ENCODE measurements around the gene HABP4.

HABP4 gene

DNA sequence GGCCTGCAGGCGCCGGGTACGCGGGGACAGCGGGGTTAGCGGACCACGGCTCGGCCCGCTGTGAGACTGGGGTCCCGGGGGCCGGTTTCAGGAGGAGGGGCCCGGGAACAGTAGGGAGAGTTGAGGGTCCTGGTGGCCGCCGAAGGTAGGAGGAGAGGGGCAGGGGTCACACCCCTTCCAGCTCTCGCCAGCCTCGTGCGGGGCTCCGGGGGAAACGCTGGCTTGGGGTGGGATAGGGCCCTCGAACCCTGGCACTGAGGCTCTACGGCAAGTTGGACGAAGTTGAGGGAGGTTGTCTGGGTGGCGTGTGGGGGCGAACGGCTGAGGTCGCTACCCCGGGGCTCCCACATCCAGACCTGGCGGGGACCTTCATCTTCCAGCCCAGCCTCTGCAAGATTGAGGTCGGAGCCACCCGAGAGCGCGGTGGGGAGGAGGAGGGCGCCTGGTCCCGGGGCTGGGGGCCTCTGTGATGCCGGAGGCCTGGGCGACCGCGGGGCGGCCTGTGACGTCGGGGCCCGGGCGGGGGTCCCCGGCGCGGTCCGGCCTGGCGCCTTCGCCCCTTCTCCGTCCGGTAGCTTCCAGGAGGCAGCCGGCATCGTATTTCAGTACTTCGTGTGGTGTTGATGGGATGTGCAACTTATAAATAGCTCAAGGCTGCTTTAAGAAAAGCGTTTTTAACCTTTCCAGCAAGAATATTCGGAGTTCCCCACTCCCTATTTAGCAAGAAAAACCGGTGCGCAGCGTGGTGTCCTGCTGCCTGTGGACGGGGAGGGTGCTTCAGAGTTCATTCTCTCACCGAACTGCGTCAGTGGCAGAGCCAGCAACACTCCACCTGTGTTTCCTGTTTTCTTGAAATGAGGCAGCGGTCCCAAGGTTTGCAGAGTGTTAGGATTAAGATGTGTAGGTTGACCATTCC is 902 bp downstream of the HABP4 start:
- TF ChIP-seq, protein P1, sequence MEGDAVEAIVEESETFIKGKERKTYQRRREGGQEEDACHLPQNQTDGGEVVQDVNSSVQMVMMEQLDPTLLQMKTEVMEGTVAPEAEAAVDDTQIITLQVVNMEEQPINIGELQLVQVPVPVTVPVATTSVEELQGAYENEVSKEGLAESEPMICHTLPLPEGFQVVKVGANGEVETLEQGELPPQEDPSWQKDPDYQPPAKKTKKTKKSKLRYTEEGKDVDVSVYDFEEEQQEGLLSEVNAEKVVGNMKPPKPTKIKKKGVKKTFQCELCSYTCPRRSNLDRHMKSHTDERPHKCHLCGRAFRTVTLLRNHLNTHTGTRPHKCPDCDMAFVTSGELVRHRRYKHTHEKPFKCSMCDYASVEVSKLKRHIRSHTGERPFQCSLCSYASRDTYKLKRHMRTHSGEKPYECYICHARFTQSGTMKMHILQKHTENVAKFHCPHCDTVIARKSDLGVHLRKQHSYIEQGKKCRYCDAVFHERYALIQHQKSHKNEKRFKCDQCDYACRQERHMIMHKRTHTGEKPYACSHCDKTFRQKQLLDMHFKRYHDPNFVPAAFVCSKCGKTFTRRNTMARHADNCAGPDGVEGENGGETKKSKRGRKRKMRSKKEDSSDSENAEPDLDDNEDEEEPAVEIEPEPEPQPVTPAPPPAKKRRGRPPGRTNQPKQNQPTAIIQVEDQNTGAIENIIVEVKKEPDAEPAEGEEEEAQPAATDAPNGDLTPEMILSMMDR (IDR thresholded peaks at IDR 0.05), result no peak
- Histone ChIP-seq H3K9ac (no peak overlapping the region), H3K4me2 (ENCODE audit: low read length) (peak overlapping the region; percentile 78), H3K9me3 (ENCODE audit: control insufficient read depth, low read length) (no peaks in the 10 kb centered on the region), H3K4me3 (ENCODE audit: low read depth, low read length) (peak overlapping the region; percentile 54), H3K36me3 (ENCODE audit: control insufficient read depth, insufficient read depth, low read length) (no peaks in the 10 kb centered on the region), H2AFZ (peak overlapping the region; percentile 57), H3K4me1 (no peaks in the 10 kb centered on the region), H3K27ac (no peak overlapping the region), H3K27me3 (ENCODE audit: control insufficient read depth, insufficient read depth, low read length) (no peaks in the 10 kb centered on the region), H3K79me2 (no peaks in the 10 kb centered on the region)

DNA sequence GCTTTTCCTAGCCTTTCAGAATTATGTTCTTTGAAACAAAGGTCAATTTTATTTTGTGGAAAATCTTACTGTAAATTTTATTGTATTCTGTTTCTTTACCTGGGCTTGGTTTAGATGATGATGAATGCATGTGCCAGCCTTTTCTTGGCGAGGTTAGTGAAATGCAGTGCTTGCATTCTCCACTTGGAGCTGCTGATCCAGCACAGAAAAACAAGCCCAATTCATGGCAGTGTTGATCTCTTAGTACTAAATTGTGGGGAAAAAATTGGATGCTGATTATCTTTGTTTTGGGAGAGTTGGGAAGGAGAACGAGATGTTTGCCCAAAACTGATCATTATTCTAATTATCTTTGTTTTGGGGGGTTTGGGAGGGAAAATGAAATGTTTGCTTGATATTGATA is 3.7 kb downstream of the HABP4 start:
- TF ChIP-seq, protein P1 (IDR thresholded peaks at IDR 0.05), result peak; percentile 9

DNA sequence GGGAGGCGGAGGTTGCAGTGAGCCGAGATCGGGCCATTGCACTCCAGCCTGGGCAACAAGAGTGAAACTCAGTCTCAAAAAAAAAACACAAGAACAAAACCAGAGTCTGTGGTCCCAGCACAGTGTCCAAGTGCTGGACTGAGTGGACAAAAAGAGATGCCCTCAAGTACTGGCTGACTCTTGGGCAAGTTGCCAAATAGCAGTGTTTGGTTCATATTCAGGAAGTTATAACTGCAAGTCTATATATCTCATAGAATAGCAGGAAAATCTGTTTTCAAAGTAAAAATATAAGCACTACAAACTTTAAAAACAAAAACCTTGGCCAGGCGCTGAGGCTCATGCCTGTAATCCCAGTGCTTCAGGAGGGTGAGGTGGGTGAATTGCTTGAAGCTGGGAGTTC is 7.3 kb downstream of the HABP4 start:
- Histone ChIP-seq H3K27me3 (ENCODE audit: control insufficient read depth, insufficient read depth, low read length) (no peaks in the 10 kb centered on the region), H3K27ac (no peak overlapping the region), H3K4me1 (no peaks in the 10 kb centered on the region), H3K36me3 (ENCODE audit: control insufficient read depth, insufficient read depth, low read length) (no peaks in the 10 kb centered on the region), H3K9me3 (ENCODE audit: control insufficient read depth, low read length) (no peaks in the 10 kb centered on the region), H3K79me2 (no peaks in the 10 kb centered on the region), H3K9ac (no peak overlapping the region), H3K4me2 (ENCODE audit: low read length) (no peak overlapping the region), H3K4me3 (ENCODE audit: low read depth, low read length) (no peak overlapping the region), H2AFZ (no peak overlapping the region)
- TF ChIP-seq, protein P1 (IDR thresholded peaks at IDR 0.05), result no peak

More for the DNA sequence above, 3.7 kb downstream of the HABP4 start:
- H3K9ac ChIP-seq, result no peak overlapping the region
- no peaks in the 10 kb centered on the region for H3K9me3 ChIP-seq (ENCODE audit: control insufficient read depth, low read length)
- H2AFZ ChIP-seq, result no peak overlapping the region
- H3K4me3 ChIP-seq (ENCODE audit: low read depth, low read length), result no peak overlapping the region
- no peaks in the 10 kb centered on the region for H3K79me2 ChIP-seq
- H3K36me3 ChIP-seq (ENCODE audit: control insufficient read depth, insufficient read depth, low read length), result no peaks in the 10 kb centered on the region
- no peak overlapping the region for H3K4me2 ChIP-seq (ENCODE audit: low read length)
- H3K27ac ChIP-seq, result no peak overlapping the region
- H3K4me1 ChIP-seq, result no peaks in the 10 kb centered on the region
- H3K27me3 ChIP-seq (ENCODE audit: control insufficient read depth, insufficient read depth, low read length), result no peaks in the 10 kb centered on the region

DNA sequence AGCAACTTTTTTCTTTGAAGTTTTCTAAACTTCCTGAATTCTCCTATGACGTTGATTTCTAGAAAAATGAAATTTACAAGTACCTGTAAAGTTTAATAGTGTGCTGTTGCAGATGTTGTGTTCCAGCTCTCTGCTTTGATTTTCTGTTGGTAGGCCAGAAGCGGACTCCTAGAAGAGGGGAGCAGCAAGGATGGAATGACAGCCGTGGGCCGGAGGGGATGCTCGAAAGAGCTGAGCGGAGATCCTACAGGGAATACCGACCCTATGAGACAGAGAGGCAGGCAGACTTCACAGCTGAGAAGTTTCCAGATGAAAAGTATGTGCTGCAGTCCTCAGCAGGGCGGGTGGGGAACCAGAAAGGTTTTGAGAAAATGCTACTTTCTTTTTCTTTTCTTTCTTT is 8.3 kb downstream of the HABP4 start:
- Histone ChIP-seq H3K4me2 (ENCODE audit: low read length) (no peak overlapping the region), H3K4me3 (ENCODE audit: low read depth, low read length) (no peak overlapping the region), H3K9me3 (ENCODE audit: control insufficient read depth, low read length) (no peaks in the 10 kb centered on the region)

More for the DNA sequence above, 8.3 kb downstream of the HABP4 start:
- H3K27ac ChIP-seq, result no peak overlapping the region
- no peaks in the 10 kb centered on the region for H3K4me1 ChIP-seq
- H3K9ac ChIP-seq, result no peak overlapping the region
- no peaks in the 10 kb centered on the region for H3K79me2 ChIP-seq
- TF ChIP-seq, protein P1 (IDR thresholded peaks at IDR 0.05), result no peak
- H2AFZ ChIP-seq, result no peak overlapping the region
- no peaks in the 10 kb centered on the region for H3K36me3 ChIP-seq (ENCODE audit: control insufficient read depth, insufficient read depth, low read length)
- H3K27me3 ChIP-seq (ENCODE audit: control insufficient read depth, insufficient read depth, low read length), result no peaks in the 10 kb centered on the region

Measured in parathyroid adenoma (tissue), 2 donors.